HUES64 (cell line): ENCODE results near the gene PGM1. TPM values are rescaled to one million over a fixed set of nuclear protein-coding genes. Genes with fewer than 3 reads are reported as not detected.

ENCODE experiments used
- H3K27ac ChIP-seq: 2 replicates; pipeline ENCODE4 v1.7.0; 2013; ENCODE audit warnings: low read depth, low read length, inconsistent platforms
- H3K27me3 ChIP-seq: 2 replicates; pipeline ENCODE4 v1.6.1; 2013; ENCODE audit warnings: mild to moderate bottlenecking, low read length; ENCODE audit not compliant: insufficient read depth
- H3K36me3 ChIP-seq: 2 replicates; pipeline ENCODE4 v1.6.1; 2013; ENCODE audit warnings: mild to moderate bottlenecking, low read length; ENCODE audit not compliant: insufficient read depth
- H3K4me1 ChIP-seq: 2 replicates; pipeline ENCODE4 v1.6.1; 2013; ENCODE audit warnings: mild to moderate bottlenecking, low read length, moderate library complexity; ENCODE audit not compliant: insufficient read depth
- H3K4me3 ChIP-seq: 2 replicates; pipeline ENCODE4 v1.5.1; 2013; ENCODE audit warnings: mild to moderate bottlenecking, low read length, moderate library complexity
- H3K9ac ChIP-seq: 2 replicates; pipeline ENCODE4 v1.6.1; 2013; ENCODE audit warnings: mild to moderate bottlenecking, low read depth, low read length
- H3K9me3 ChIP-seq: 2 replicates; pipeline ENCODE4 v1.6.1; 2013; ENCODE audit warnings: low read depth, low read length; ENCODE audit not compliant: insufficient read depth
- WGBS: fragments of 150-250, 120-280 bp; methylation state at CpG from one replicate; pipeline ENCODE4 v1.1.7; 2013; ENCODE audit warnings: missing lambda C conversion rate; 5-methylcytosine and 5-hydroxymethylcytosine counted together
- polyA plus RNA-seq, 2 experiments: library from polyadenylated mRNA; stranded (reverse); fragments of 50-300 nt; gene quantifications; one replicate each; pipeline ENCODE4 v1.2.3, GENCODE V29; 2013

Gene PGM1
- 55.0 TPM for polyA plus RNA-seq (2013, experiment 1 of 2)
- polyA plus RNA-seq (2013, experiment 2 of 2): 73.5 TPM

DNA sequence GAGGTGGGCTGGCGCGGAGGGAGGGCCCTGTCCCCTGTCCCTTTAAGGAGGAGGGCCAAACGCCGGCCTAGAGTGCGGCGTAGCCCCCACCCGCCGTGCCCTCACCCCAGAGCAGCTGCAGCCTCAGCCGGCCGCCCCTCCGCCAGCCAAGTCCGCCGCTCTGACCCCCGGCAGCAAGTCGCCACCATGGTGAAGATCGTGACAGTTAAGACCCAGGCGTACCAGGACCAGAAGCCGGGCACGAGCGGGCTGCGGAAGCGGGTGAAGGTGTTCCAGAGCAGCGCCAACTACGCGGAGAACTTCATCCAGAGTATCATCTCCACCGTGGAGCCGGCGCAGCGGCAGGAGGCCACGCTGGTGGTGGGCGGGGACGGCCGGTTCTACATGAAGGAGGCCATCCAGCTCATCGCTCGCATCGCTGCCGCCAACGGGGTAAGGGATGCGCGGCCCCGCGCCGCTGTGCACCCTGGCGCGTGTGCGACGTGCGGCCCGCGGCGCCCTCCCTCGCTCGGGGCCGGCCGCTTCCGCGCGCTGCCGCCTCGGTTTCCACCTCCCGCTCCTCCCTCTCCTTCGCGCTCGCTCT, at the start of gene PGM1:
Gene PGM1 (plus strand): TSS at position 109 of the 583 bp plus-strand sequence. CDS start 78 bp downstream, at position 187.
- under 1% methylated on average over 64 of the region's 64 CpGs for WGBS
- H3K4me1 ChIP-seq: peaks cover 6% of the 10 kb centered on the region
- H3K36me3 ChIP-seq: no peaks in the 10 kb centered on the region
- H3K27me3 ChIP-seq: peaks cover 16% of the 10 kb centered on the region; the same call in 1 of the 2 replicates
- peak within 1 kb of the TSS; percentile 42; the same call in 1 of the 2 replicates for H3K27ac ChIP-seq
- no peaks in the 10 kb centered on the region for H3K9me3 ChIP-seq
- H3K9ac ChIP-seq: peak within 1 kb of the TSS; percentile 27
- peak within 1 kb of the TSS; percentile 74 for H3K4me3 ChIP-seq

GRCh38 chr1:63545780-63546179, 47.4 kb upstream of the PGM1 start:
- no peaks in the 10 kb centered on the region for H3K9me3 ChIP-seq

DNA sequence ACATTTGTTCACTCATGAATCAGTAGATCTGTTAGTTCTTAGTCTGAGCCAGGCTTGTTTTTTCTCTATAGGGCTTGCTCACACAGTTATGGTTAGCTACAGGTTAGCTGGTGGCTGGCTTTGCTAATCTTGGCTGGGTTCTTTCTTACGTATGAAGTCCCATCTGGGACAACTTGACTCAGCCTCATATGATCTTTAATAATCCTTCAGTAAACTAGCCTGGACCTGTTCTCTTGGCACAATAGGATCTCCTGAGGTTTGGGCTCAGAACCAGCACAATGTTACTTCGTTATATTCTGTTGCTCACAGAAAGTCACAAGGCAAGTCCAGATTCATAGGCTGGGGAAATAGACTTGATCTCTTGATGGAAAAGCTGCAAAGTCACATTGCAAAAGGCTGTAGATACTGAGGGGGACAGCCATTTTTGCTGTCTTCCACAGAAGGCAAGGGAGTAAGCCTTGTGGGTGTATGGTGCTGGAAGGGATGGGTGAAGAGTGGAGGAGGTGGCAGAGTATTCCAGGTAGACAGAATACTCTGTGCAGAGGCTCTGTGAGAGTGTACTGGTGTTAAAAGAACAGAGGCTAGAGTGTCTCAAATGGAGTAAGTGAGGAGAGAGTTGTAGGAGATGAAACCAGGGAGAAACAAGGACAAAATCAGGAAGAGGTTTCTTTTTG, 45.5 kb upstream of the PGM1 start:
- H3K9ac ChIP-seq: no peak overlapping the region
- no peaks in the 10 kb centered on the region for H3K9me3 ChIP-seq
- H3K36me3 ChIP-seq: no peaks in the 10 kb centered on the region
- H3K27me3 ChIP-seq: no peaks in the 10 kb centered on the region
- H3K4me3 ChIP-seq: no peak overlapping the region
- 93% methylated on average over 2 of the region's 2 CpGs for WGBS
- H3K4me1 ChIP-seq: no peaks in the 10 kb centered on the region
- no peak overlapping the region for H3K27ac ChIP-seq

More at GRCh38 chr1:63545780-63546179, 47.4 kb upstream of the PGM1 start:
- Histone ChIP-seq H3K36me3 (no peaks in the 10 kb centered on the region), H3K4me1 (no peaks in the 10 kb centered on the region), H3K9ac (no peak overlapping the region), H3K4me3 (no peak overlapping the region), H3K27me3 (no peaks in the 10 kb centered on the region), H3K27ac (no peak overlapping the region)

GRCh38 chr1:63548303-63548702, 44.9 kb upstream of the PGM1 start:
- Histone ChIP-seq H3K36me3 (no peaks in the 10 kb centered on the region), H3K9me3 (no peaks in the 10 kb centered on the region), H3K4me1 (no peaks in the 10 kb centered on the region), H3K27me3 (no peaks in the 10 kb centered on the region), H3K27ac (no peak overlapping the region), H3K4me3 (no peak overlapping the region), H3K9ac (no peak overlapping the region)
- WGBS: 94% methylated on average over 2 of the region's 2 CpGs

- Histone ChIP-seq H3K4me3 (no peak overlapping the region), H3K9ac (no peak overlapping the region), H3K27me3 (no peaks in the 10 kb centered on the region), H3K36me3 (no peaks in the 10 kb centered on the region), H3K4me1 (no peaks in the 10 kb centered on the region), H3K27ac (no peak overlapping the region), H3K9me3 (no peaks in the 10 kb centered on the region)
- WGBS: 92% methylated on average over 13 of the region's 13 CpGs
These were observed 44.3 kb upstream of the PGM1 start for GRCh38 chr1:63548877-63549276.

- Histone ChIP-seq H3K36me3 (no peaks in the 10 kb centered on the region), H3K4me3 (no peak overlapping the region), H3K9me3 (no peaks in the 10 kb centered on the region), H3K27me3 (no peaks in the 10 kb centered on the region), H3K9ac (no peak overlapping the region), H3K27ac (no peak overlapping the region), H3K4me1 (peaks cover 5% of the 10 kb centered on the region)
These were observed 37.7 kb upstream of the PGM1 start for GRCh38 chr1:63555480-63555879.

- H3K4me1 ChIP-seq: peaks cover 5% of the 10 kb centered on the region
- no peak overlapping the region for H3K27ac ChIP-seq
- no peak overlapping the region for H3K9ac ChIP-seq
- H3K36me3 ChIP-seq: no peaks in the 10 kb centered on the region
- H3K4me3 ChIP-seq: no peak overlapping the region
- WGBS: 46% methylated on average over 5 of the region's 6 CpGs
- H3K27me3 ChIP-seq: no peaks in the 10 kb centered on the region
- H3K9me3 ChIP-seq: no peaks in the 10 kb centered on the region
These were observed 35.7 kb upstream of the PGM1 start for GRCh38 chr1:63557365-63557987.

- 88% methylated on average over 2 of the region's 2 CpGs for whole genome bisulfite sequencing
- Histone ChIP-seq H3K36me3 (no peaks in the 10 kb centered on the region), H3K9ac (no peak overlapping the region), H3K27ac (no peak overlapping the region), H3K27me3 (no peaks in the 10 kb centered on the region), H3K4me3 (no peak overlapping the region), H3K9me3 (no peaks in the 10 kb centered on the region), H3K4me1 (peaks cover 5% of the 10 kb centered on the region)
These were observed 33.9 kb upstream of the PGM1 start for GRCh38 chr1:63559357-63559756.

- no peaks in the 10 kb centered on the region for H3K4me1 ChIP-seq
- no peak overlapping the region for H3K27ac ChIP-seq
- no peaks in the 10 kb centered on the region; the same call in 1 of the 2 replicates for H3K9me3 ChIP-seq
- no peak overlapping the region for H3K4me3 ChIP-seq
- no peak overlapping the region for H3K9ac ChIP-seq
- no peaks in the 10 kb centered on the region for H3K36me3 ChIP-seq
- no peaks in the 10 kb centered on the region for H3K27me3 ChIP-seq
These were observed 29.5 kb upstream of the PGM1 start for GRCh38 chr1:63563745-63564144.

- WGBS: 96% methylated on average over 3 of the region's 4 CpGs
- H3K9ac ChIP-seq: no peak overlapping the region
- no peaks in the 10 kb centered on the region for H3K27me3 ChIP-seq
These were observed 24.1 kb upstream of the PGM1 start for GRCh38 chr1:63569068-63569467.

GRCh38 chr1:63569640-63570316, 23.4 kb upstream of the PGM1 start:
- no peak overlapping the region for H3K4me3 ChIP-seq
- H3K4me1 ChIP-seq: peaks cover 40% of the 10 kb centered on the region
- H3K9me3 ChIP-seq: no peaks in the 10 kb centered on the region; the same call in 1 of the 2 replicates
- no peaks in the 10 kb centered on the region for H3K27me3 ChIP-seq
- no peak overlapping the region for H3K27ac ChIP-seq
- no peaks in the 10 kb centered on the region for H3K36me3 ChIP-seq
- no peak overlapping the region for H3K9ac ChIP-seq
- WGBS: 87% methylated on average over 1 of the region's 3 CpGs

More at GRCh38 chr1:63569068-63569467, 24.1 kb upstream of the PGM1 start:
- peaks cover 34% of the 10 kb centered on the region for H3K4me1 ChIP-seq
- H3K4me3 ChIP-seq: no peak overlapping the region
- no peak overlapping the region for H3K27ac ChIP-seq
- H3K36me3 ChIP-seq: no peaks in the 10 kb centered on the region
- H3K9me3 ChIP-seq: no peaks in the 10 kb centered on the region; the same call in 1 of the 2 replicates
